Subcutaneous adipose tissue (tissue), 4 donors: ENCODE results near the gene PTPRC. TPM values are rescaled to one million over a fixed set of nuclear protein-coding genes. Genes with fewer than 3 reads are reported as not detected.

Source experiments
- CTCF ChIP-seq: fragments of 450-650 bp; IDR thresholded peaks from one replicate; pipeline ENCODE4 v1.5.1; 2016; ENCODE audit warnings: low read depth, mild to moderate bottlenecking, control low read depth, antibody characterized with exemption, moderate library complexity
- total RNA-seq, 4 donors: library from RNA; depleted of rRNA; stranded (reverse); fragments of >200 nt; gene quantifications; one replicate each; pipeline ENCODE4 v1.1.0, GENCODE V29; 2016

The PTPRC gene
- total RNA-seq, 4 donors from 2014 or later = 18.6 to 167 (median 59.8) TPM

- no peak for TF ChIP-seq CTCF
Observed at GRCh38 chr1:198677871-198678270, 39.0 kb downstream of the PTPRC start.

DNA sequence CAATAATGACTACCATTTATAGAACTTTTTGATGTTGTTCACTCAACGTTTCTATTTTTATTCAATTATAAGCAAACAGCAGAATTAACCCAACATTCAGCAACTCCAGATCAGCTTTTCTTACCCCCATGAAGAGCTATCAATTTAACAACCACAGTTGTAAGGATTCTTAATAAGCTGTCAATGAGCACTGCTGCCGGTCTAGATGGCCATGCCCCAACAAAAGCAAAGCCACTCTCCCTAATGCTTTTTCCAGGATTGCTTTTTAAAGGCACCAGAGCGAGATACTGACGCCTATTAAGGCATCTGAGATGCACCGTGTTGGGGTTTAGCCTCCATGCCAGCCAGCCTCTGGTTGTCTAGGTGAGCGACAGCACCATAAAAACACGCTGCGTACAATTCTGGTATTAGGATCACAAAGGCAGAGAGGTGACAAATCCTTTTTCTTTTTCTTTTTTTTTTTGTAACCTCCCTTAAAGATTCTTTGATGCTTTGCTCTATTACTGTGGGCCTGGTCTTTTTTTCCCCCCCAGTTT lies 39.5 kb downstream of the PTPRC start:
- TF ChIP-seq CTCF = no peak

- no peak for TF ChIP-seq CTCF
Observed at GRCh38 chr1:198678901-198679329, 40.1 kb downstream of the PTPRC start.

DNA sequence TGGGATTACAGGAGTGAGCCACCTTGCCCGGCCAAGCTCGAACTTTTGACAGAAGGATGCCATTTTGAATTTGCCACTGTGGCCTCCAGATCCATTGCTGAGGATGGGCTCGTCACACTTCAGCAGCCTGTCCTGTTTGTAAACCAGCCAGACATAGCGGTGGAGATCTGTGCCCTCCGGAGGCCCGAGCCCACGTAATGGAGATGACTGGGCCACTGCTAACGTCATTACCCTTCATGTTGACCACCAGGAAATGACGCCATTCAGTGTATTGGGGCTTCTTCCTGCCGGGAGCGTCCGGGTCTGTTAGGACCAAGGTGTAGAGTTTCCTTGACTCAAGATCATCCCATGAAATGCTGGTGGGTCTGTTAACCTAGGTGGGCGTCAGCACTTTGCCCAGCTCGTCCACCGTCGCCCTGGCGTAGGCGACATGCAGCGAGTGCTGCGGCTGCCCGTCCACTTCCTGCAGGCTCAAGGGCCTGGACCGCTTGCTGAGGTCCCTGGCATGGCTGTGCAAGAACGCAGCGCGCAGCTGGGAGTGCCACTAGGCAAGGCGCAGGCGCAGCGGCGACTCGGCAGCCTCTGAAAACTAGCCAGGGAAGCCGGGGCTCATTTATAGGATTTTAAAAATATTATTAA lies 40.8 kb downstream of the PTPRC start:
- TF ChIP-seq CTCF = no peak

DNA sequence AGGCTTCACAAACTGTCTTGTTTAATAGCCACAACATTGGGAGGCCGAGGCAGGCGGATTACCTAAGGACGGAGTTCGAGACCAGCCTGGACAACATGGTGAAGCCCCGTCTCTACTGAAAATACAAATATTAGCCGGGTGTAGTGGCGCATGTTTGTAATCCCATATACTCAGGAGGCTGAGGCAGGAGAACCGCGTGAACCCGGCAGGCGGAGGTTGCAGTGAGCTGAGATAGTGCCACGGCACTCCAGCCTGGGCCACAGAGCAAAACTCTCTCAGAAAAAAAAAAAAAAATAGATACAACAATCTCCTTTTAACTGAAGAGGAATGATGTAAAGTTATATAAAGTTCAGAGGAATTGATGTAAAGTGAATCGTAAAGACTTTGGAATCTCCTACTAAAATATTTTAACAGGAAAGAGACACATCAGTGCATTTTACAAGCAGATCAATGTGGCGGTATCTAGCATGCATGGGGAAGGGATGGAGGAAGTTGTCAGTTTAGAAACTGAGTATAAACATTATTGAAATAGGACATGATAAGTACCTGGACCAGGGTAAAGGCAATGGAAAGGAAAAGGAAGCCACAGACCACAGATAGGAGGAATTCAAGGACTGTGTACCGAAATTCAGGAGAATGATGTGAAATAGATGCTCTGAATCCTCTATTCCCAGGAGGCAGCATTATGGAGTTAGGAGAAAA lies 41.5 kb downstream of the PTPRC start:
- TF ChIP-seq CTCF = no peak

GRCh38 chr1:198681252-198681651 lies 42.4 kb downstream of the PTPRC start:
- TF ChIP-seq CTCF = no peak
